GM20000 (cell line): Measurements from ENCODE around the gene ERBB4.
"Not testable (repeated sequence)": the region's sequence is repeated elsewhere in the genome, so short reads cannot be mapped to it uniquely, and the experiment has no call there.

Source experiments
- DNase-seq: peaks from one replicate; pipeline ENCODE4 v3.0.0; 2012; ENCODE audit warnings: low spot score
- TF ChIP-seq, protein P1 (sequence below): IDR thresholded peaks from 2 replicates; pipeline ENCODE4 v1.5.1; 2012; ENCODE audit warnings: mild to moderate bottlenecking, control low read depth; ENCODE audit errors: extremely low read depth, missing control alignments

The ERBB4 gene

DNA sequence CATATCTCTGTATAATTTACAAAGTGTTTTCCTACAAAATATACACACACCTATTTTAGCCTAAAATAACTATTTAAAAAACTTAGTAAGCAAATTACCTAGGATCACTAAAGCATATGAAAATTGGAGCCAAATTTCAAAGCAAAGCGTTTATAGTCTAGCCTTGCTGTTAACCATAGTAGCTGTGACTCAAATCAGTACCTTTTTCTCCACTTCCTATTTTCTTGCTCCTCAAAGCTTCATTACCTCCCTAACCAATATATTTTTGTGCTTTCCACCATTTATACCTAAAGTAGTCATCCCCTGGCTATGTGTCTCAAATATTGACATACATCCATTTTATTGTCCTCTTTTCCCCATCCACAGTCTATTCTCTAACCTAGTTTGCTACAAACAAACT, 73.1 kb downstream of the ERBB4 start:
- TF ChIP-seq, protein P1, sequence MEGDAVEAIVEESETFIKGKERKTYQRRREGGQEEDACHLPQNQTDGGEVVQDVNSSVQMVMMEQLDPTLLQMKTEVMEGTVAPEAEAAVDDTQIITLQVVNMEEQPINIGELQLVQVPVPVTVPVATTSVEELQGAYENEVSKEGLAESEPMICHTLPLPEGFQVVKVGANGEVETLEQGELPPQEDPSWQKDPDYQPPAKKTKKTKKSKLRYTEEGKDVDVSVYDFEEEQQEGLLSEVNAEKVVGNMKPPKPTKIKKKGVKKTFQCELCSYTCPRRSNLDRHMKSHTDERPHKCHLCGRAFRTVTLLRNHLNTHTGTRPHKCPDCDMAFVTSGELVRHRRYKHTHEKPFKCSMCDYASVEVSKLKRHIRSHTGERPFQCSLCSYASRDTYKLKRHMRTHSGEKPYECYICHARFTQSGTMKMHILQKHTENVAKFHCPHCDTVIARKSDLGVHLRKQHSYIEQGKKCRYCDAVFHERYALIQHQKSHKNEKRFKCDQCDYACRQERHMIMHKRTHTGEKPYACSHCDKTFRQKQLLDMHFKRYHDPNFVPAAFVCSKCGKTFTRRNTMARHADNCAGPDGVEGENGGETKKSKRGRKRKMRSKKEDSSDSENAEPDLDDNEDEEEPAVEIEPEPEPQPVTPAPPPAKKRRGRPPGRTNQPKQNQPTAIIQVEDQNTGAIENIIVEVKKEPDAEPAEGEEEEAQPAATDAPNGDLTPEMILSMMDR = no peak
- DNase-seq = no peak

DNA sequence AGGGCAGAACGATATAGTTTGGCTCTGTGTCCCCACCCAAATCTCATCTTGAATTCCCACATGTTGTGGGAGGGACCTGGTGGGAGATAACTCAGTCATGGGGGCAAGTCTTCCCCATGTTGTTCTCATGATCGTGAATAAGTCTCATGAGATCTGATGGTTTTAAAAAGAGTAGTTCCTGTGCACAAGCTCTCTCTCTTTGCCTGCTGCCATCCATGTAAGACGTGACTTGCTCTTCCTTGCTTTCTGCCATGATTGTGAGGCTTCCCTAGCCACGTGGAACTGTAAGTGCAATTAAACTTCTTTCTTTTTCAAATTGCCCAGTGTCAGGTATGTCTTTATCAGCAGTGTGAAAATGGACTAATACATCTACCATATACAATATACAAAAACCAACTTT, 76.9 kb downstream of the ERBB4 start:
- not testable (repeated sequence) for DNase-seq

- DNase-seq = no peak
- TF ChIP-seq, protein P1 = no peak
Observed at GRCh38 chr2:212454149-212454548, 84.5 kb downstream of the ERBB4 start.

DNA sequence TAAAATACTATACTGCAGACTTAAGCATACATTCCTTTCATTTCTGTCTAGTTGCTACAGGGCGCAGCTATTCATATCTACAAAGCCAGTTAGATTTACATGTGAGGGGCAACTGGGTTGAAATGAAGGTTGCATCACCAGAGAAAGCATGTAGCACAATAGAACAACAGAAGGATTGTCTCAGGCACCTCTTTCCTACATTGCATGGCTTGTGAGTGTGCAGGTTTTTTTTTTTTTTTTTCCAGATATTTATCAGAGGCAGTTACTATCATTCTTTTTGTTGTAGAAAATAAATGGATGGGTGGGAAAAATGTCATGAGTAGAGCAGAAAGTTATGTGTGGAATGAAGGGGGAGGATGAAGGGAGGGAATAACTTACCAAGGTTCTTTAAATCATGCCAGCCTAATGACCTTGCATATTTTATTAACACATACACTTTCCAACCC, 86.8 kb downstream of the ERBB4 start:
- no peak for DNase-seq
- TF ChIP-seq, protein P1 = no peak

- TF ChIP-seq, protein P1 = no peak
- no peak for DNase-seq
Observed at GRCh38 chr2:212448698-212449097, 89.9 kb downstream of the ERBB4 start.

- no peak for DNase-seq
- TF ChIP-seq, protein P1 = no peak
Observed at GRCh38 chr2:212441821-212442220, 96.8 kb downstream of the ERBB4 start.

GRCh38 chr2:212441141-212441540, 97.5 kb downstream of the ERBB4 start:
- DNase-seq = no peak
- TF ChIP-seq, protein P1 = no peak

DNA sequence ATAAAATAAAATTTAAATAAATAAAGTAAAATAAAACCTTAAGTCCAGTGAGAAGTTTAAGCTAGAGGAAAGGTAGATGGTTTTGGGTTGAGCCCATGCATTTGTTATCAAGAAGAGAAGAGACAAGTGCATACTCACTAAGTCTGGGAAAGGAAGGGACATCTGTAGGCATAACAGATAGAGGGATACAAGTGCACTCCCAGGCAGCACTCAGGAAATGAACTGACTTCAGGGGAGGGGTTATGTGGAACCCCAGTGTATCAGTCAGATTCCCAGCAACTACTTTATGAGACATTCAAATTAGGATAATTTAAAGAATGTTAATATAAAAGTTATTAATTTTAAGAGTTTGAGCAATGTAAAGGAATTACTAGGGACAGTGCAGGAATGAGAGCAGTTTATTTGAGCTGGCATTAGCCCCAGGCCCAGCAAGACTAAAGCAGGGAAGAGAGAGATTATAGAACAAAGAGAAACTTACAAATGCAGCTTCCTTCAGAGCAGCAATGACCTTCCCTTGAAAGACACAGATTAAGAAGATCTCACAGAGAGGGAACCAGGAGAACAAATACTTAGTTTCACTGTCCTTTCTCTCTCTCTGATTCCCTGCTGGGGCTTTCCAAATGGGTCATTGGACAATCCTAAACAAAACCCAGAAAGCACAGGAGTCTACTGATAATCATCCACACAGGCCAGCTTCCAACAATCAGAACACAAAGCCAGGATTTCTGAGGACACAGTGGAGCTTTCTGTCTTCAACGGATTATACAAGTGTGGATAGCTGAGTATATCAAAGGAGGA, 109.7 kb downstream of the ERBB4 start:
- DNase-seq = no peak
- TF ChIP-seq, protein P1 = no peak
